Measurements from ENCODE around the gene SRC.

The SRC gene

DNA sequence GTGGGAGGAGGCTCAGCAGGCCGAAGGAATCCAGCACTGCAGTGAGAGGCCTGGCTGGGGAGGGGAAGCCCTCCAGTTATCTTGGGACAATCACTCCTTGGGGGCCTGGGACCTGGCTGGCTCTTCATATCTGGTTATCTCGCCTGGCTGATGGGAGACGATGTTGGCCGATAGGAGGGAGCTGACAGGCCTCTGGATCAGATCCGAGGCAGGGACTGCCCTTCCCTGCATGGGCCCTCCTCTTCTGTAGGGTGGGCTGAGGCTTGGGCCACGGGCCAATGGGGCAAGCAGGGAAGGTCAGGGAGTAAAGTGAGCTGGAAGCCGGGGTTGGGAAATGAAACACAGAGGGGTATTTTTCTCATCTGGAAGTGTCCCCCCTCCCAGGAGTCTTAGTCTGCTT lies 31.3 kb upstream of the SRC start:
- DNase-seq (ENCODE audit: low read depth in 2 of 2, low spot score in 1 of 2): no peak

DNA sequence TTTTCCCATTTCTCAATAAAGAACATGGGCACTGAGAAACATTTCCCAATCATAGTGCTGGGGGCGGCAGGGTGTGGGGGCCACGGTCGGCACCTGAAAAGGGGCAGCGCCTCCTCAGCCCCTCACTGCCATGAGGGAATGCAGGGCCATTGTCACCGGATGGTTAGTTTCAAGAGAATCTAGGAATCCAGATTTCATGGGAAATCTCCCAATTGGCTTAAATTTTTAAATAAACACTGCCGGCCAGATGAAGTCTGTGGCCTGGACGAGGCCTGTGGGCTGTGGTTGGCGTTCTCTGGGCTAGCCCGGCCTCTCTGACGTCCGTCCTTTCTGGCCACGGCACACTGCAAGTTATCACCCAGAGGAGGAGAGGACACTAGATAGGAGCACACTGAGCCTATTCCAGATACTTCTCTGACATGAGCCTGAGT lies 30.9 kb upstream of the SRC start:
- no peak for DNase-seq (ENCODE audit: low read depth in 2 of 2, low spot score in 1 of 2)

DNA sequence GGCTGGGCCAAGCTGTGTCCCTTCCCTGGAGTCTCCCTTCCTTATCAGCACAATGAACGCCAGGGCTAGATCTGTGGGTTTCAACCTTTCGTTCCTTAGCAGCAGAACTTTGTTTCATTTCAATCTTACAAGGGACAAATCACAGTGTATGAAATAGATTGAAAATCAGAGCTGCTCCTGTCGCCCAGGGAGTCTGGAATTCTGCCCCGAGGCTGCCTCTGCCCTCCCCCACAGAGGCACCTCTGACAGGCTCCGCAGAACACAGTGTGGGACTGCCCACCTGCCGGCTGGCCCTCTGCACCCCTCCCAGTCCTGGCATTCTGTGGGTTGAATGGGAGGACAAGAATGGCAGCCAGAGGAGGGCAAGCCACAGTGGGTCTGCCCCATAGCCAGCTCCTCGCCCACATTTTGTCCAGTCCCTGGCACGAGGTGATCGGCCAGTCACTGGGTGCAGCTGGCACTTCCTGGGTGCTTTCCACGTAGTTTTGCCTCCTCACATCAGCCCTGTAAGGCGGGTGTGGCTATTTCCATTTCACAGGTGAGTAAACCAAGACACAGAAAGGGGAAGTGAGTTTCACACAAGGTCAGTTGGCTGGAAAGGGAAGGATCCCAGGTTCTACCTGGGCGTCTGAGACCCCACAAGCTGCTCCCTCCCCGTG lies 30.4 kb upstream of the SRC start:
- no peak for DNase-seq (ENCODE audit: low read depth in 2 of 2, low spot score in 1 of 2)

DNA sequence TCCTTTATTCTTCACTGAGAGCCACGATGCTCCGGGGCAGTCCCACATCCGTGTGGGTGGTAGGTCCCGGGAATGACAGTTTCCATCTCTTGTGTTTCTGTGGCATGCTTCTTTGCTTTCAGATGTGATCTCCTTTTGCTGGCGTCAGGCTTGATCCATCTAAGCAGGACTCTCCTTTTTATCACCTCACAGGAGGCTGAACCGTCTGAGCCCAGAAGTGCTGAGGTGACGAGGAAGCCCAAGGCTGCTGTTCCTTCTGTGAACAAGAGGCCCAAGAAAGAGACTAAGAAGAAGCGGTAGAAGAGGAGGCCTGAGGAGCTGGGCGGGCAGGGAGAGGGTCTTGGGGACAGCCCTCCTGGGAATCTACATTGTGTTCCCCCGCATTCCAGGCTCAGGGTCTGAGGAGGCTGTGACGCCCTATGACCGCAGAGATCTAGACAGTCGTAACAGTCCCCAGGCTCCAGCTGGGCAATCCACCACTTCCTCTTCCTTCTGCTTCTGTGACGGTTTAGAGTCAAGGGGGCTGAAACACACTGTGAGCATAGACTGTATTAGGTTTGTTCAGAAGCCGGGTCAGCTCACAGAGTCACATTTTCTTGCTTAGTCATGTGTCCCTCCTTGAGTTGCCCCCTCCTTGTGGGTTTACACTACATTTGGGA lies 29.7 kb upstream of the SRC start:
- no peak for DNase-seq (ENCODE audit: low read depth in 2 of 2, low spot score in 1 of 2)

DNA sequence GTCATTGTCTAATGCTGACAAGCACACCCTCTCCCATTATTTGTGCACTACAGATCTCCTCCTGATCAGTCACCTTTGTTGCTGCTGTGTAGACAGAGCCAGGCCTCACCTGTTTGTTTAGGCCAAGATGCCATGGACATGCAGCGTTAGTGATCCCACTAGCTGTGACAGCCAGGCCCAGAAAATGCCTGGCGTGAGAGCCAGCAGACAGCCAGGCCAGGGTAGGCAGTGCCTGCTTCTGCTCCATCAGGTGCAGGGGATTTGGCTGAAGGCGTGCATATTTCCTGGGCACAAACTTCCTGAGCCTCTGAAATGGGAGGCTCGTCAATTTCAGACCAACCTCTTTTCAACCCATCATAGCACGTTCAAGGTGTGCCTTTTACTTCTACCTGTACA lies 29.2 kb upstream of the SRC start:
- DNase-seq (ENCODE audit: low read depth in 2 of 2, low spot score in 1 of 2): no peak

DNA sequence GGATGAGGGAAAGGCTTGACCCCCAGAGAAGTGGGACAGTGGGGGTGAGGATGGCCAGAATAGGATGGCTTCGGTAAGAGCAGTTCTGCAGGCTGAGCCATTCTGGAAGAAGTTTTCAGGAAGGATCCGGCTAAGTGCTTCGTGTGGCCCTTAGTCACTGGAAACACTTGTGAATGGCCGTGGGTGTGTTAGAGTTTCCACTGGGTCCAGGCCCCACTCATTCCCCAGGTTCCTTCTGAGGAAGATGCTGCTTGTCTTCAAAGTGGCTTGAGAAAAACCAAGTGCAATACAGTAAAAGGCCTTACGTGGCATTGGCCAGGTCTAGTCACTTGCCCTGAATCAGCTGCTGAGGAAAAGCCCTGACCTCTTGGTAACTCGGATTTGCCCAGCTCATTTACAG lies 28.6 kb upstream of the SRC start:
- no peak for DNase-seq (ENCODE audit: low read depth in 2 of 2, low spot score in 1 of 2)

DNA sequence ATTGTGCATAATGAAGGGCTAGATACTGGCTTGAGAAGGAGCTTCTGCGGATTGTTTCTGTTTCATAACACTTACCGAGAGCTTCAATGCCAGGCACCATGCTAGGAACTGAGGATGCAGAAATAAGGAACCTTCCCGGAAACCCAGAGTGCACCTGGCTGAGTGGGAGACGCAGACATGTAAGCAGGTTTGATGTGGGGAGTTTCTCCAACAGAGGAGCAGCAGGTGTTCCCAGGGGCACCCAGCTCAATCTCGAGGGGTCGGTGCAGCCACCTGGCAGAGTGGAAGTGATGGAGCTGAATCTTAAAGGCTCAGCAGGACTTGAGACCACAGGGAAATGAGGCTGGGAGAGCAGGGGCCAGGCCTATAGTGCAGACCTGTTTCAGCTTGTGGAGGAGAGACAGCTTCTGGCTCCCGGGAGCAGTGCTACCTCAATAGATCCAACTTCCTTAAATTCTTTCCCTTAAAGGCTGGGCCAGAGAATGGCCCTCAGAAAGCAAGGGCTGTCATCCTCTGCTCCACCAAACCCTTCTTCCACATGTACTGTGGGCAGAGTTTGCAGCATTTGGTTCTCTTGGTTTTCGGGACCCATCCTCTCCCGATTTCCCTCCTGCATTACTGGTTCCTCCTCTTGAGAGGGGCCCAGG lies 27.8 kb upstream of the SRC start:
- DNase-seq (ENCODE audit: low read depth in 2 of 2, low spot score in 1 of 2): no peak

DNA sequence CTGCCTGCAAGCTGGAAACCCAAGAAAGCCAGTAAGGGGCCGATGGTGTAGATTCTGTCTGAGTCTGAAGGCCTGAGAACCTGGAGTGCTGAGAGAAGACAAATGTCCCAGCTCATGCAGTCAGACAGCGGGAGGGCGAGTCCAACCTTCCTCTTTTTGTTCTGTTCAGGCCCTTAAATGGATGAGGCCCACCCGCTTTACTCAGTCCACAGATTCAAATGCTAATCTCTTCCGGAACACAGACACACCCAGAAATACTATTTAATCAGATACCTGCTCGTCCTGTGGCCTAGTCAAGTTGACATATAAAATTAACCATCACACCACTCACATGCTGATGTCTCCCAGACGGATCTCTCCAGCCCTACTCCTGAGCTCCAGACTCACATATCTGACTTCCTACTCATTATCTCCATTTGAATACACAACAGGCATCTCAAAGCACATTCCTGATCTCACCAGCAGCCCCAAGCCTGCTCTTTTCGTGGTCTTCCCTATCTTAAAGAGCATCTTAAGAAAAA lies 26.7 kb upstream of the SRC start:
- no peak for DNase-seq (ENCODE audit: low read depth in 2 of 2, low spot score in 1 of 2)

DNA sequence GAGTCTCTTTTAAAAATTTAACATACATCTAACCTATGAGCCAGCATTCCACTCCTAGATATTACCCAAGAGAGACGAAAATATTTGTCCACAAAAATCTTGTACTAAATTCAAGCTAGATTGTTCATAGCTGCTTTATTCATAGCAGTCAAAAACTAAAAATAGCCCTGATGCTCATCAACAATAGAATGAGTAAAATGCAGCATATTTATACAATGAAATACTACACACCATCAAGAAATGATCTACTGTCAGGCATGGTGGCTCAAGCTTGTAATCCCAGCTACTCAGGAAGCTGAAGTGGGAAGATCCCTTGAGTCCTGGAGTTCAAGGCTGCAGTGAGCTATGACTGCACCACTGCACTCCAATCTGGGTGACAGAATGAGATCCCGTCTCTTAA lies 22.0 kb upstream of the SRC start:
- DNase-seq (ENCODE audit: low read depth in 2 of 2, low spot score in 1 of 2): no peak

DNA sequence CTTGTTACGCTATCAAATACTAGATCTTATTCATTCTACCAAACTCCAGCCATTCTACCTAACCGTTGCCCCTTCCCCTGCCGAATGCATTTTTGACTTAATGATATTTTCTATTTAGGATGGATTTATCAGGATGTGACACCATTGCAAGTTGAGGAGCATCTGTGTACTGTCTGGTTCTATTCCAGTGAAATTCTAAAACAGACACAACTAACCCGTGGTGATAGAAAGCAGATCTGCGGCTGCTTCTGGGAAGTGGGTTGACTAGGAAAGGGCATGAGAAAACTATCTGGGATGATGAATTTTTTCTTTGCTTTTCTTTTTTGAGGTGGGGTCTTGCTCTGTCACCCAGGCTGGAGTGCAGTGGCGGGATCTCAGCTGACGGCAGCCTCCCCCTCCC lies 20.7 kb upstream of the SRC start:
- no peak for DNase-seq (ENCODE audit: low read depth in 2 of 2, low spot score in 1 of 2)

DNA sequence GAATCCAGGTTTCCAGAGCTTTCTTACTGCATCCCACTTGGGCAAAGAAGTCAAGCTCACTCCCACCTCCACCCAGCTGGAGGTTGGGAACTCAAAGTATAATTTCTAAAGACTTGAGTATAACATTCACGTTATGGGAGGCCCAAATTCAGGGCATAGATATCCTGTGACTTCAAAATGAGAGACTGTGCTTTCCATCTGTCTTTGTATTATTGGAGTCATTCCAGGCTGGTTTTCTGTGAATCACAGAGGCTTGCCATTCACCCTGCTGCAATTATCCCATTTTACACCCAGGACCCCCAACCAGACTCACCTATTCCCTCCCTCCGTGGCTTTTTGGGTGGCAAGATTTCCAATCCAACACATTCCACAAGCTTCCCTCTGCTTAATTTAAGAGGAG lies 19.3 kb upstream of the SRC start:
- DNase-seq (ENCODE audit: low read depth in 2 of 2, low spot score in 1 of 2): no peak

DNA sequence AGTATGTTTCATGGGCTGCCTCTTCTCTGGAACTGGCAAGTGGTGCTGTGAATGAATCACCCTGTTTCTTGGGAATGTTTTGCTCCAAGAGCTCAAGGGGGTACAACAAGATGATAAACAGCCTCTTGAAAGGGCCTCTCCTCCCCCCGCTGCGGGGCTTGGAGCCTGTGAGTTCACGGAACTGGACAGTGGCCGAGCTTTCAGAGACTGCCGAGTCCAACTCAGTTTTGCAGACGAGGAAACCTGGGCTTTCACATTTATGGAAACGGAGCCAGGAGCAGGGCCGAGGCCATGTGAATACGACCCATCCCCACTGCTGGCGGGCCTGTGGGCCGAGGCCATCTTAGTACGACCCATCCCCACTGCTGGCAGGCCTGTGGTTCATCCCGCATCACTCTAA lies 18.2 kb upstream of the SRC start:
- no peak for DNase-seq (ENCODE audit: low read depth in 2 of 2, low spot score in 1 of 2)

DNA sequence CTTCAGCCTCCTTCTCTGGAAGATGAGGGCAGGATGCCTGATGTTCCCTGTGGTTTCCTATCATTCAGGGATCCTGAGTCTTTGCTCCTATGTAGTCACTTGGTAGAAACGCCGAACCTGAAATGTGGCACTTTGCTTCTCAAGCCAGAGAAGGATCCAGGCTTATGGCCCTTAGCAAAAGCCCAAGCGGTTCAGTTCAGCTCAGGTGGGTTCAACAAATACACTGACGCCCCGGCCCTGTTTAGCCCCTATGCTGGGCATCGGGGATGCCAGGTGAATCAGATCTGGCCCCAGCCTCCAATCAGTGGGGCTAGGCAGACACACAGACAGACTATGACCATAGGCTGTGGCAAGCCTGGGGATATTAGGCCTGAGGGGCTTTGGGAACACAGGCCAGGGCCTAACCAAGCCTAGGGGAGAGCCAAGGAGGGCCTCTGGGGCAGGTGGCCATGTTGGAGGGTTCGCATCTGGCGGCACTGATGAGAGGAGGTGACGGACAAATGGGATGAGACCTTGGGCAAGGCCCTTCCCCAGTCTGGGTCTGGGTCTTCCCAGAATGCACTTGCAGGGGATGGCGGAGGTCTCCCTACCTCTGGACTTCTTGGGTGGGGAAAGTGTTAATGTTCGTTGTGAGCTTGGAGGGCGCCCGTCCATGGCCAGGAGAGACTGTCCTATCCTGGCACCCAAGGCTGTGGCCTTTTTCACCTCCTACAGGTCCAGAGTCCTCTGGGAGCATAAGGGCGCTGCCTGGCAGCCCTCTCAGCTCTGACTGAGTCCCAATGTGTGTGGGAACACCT lies 17.6 kb upstream of the SRC start:
- DNase-seq (ENCODE audit: low read depth in 2 of 2, low spot score in 1 of 2): no peak

DNA sequence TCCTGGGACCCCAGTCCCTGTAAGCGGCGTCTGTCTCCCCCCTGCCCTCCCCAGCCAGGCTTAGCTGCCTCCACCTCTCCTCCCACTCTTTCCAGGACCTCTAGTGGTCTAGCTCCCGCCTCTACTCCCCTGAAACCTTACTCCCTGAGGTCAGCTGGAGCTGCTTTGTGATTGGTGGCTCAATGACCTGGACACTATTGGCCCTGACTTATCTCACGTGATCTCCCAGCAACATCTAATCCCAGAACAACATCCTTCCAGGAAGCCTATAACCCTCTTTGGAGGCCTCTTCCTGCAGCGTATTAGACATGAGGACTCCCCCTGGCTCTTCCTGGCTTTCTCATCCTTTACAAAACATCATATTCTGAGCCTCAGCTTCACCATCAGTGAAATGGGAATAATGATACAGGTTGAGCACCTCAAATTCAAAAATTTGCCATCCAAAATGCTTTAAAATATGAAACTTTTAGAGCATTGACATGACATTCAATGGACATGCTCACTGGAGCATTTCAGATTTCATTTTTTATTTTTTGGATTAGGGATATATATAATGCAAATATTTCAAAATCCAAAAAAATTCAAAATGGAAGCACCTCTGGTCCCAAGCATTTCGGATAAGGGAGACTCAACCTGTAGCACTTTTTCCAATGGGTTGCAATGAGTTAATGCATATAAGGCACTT lies 16.3 kb upstream of the SRC start:
- DNase-seq (ENCODE audit: low read depth in 2 of 2, low spot score in 1 of 2): no peak

DNA sequence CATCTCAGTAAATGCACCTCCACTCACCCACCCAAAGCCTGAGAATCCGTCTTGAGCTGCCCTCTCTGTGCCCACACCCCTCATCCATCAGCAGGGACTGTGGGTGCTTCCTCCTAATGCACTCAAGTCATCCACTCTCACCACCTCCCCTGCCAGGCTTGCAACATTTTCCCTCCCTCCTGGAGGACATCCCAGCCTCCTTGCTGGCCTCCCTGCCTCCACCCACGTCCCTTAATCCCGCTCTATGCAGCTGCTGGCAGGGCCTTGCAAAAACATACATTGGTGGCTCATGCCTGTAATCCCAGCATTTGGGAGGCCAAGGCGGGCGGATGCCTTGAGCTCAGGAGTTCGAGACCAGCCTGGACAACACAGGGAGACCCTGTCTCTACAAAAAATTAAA lies 15.6 kb upstream of the SRC start:
- DNase-seq (ENCODE audit: low read depth in 2 of 2, low spot score in 1 of 2): no peak

DNA sequence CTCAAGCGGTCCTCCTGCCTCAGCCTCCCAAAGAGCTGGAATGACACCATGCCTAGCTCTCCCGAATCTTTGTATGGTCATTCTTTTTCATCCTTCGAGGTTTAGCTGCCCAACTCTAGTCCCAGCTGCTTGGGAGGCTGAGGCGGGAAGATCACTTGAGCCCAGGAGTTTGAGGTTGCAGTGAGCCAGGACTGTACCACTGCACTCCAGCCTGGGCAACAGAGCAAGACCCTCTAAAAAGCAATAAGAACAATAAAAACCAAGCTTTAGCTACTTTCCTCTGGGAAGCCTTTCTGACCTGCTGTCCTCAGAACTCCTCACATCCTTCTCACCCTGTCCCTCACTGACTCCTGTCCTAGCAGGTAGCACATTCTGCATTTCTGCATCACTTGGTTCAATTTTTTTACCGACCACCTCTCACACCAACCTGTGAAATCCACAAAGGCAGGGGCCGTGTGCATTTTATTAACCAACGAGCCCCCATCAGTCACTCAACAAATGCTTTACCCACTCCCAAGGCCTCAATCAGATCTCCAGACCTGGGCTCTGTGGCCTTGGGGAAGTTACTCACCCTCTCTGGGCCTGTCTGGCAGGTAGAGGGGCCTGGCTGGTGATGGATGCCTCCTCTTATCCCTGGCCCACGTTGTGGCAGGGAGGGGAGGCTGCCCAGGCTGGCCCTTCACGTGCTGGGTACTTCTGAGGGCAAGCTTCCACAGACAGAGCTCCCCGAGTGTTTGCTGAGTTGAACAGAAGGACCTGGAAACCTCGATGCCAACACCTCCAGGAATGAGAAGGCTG lies 14.7 kb upstream of the SRC start:
- DNase-seq (ENCODE audit: low read depth in 2 of 2, low spot score in 1 of 2): no peak

DNA sequence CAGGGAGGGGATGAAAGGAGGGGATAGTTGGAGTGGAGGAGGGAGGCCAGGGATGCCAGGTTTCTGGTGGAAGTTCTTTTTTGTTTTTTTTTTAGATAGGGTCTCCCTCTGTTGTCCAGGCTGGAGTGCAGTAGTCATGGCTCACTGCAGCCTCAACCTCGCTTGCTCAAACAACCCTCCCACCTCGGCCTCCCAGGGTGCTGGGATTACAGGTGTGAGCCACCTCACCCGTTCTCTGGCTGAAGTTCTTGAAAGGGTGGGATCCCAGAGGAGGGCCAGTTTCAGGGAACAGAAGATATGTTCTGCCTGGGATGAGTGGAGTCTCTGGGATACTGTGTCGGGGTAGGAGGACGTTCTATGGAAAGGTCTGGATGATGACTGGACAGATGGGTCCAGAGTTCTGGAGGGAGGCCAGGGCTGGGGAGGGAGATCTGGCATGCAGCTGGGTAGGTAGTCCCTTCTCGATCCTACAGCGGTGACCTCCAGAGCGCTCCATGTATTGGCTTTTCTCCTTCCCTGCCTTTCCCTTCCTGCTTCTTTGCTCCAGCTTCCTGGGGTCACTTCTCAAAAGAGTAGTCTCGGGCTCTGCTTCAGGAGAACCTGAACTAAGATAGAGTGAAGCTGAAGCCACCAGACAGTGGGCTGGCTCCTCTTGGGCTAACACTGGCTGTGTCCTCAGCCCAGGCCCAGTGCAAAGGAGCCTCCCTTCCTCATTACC lies 12.7 kb upstream of the SRC start:
- DNase-seq (ENCODE audit: low read depth in 2 of 2, low spot score in 1 of 2): no peak

DNA sequence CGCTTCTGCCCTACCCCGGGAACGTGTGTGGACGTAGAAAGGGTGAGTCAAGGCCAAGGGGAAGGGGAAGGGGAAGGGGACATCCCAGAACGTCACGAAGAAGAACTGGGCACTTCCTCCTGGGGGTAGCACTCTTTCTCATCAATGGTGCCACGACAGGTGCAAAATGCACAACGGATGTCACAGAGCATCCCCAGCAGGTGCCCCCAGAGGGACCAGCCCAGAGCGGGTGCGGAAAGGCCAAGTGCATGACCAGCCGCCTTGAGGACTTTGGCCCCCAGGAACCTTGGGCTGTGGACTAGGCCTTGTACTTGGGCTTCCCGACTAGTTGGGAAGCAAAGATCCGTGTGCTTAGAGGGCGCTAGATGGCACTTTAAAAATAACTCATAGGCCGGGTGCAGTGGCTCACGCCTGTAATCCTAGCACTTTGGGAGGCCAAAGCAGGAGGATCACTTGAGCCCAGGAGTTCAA lies 12.1 kb upstream of the SRC start:
- no peak for DNase-seq (ENCODE audit: low read depth in 2 of 2, low spot score in 1 of 2)

DNA sequence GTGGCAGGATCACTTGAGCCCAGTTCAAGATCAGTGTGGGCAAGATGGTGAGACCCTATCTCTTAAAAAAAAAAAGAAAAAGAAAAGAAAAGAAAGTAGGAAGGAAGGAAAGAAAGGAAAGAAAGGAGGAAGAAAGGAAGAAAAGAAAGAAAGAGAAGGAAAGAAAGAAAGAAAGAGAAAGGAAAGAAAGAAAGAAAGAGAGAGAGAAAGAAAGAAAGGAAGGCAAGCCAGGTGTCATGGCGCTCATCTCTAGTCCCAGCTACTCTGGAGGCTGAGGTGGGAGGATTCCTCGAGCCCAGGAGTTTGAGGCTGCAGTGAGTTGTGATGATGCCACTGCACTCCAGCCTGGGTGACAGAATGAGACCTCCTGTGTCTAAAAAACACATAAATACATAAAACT lies 11.5 kb upstream of the SRC start:
- no peak for DNase-seq (ENCODE audit: low read depth in 2 of 2, low spot score in 1 of 2)

Data from stimulated activated CD8-positive, alpha-beta memory T cell treated with anti-CD3 and anti-CD28 coated beads, Interleukin-4, amount 100 ng/mL, for 4 hours (primary cell).